Esophagus (tissue), 2 donors: ENCODE data around the gene NEURL2. TPM values are rescaled to one million over a fixed set of nuclear protein-coding genes. Genes with fewer than 3 reads are reported as not detected.

Experiments
- H3K27ac ChIP-seq, 2 donors: one replicate each; pipeline ENCODE4 v1.5.1; 2013; ENCODE audit warnings: low read depth in 2 of 2, mild to moderate bottlenecking in 2 of 2, inconsistent platforms in 1 of 2, low read length in 1 of 2, moderate library complexity in 1 of 2
- H3K27me3 ChIP-seq, 2 donors: one replicate each; pipeline ENCODE4 v1.6.1; 2013; ENCODE audit warnings: low read length in 2 of 2, control low read depth in 1 of 2, mild to moderate bottlenecking in 1 of 2; ENCODE audit not compliant: insufficient read depth in 2 of 2, control insufficient read depth in 1 of 2
- H3K36me3 ChIP-seq, 2 donors: one replicate each; pipeline ENCODE4 v1.6.1; 2013; ENCODE audit warnings: low read length in 1 of 2; ENCODE audit not compliant: control insufficient read depth in 2 of 2, insufficient read depth in 2 of 2
- H3K4me1 ChIP-seq, 2 donors: one replicate each; pipeline ENCODE4 v1.6.1; 2013; ENCODE audit warnings: low read length in 1 of 2; ENCODE audit not compliant: control insufficient read depth in 2 of 2, insufficient read depth in 2 of 2
- H3K4me3 ChIP-seq, 2 donors: one replicate each; pipeline ENCODE4 v1.5.1; 2013; ENCODE audit warnings: low read length in 2 of 2, mild to moderate bottlenecking in 2 of 2, low read depth in 1 of 2, moderate library complexity in 1 of 2
- H3K9me3 ChIP-seq, 2 donors: one replicate each; pipeline ENCODE4 v1.6.1; 2013; ENCODE audit warnings: mild to moderate bottlenecking in 2 of 2, low read depth in 1 of 2, low read length in 1 of 2, moderate library complexity in 1 of 2; ENCODE audit not compliant: control insufficient read depth in 2 of 2, insufficient read depth in 1 of 2
- WGBS, 2 donors: extraction: QIAGEN DNeasy Blood & Tissue Kit; methylation state at CpG; one replicate each; pipeline ENCODE4 v1.1.7; 2013; 5-methylcytosine and 5-hydroxymethylcytosine counted together
- polyA plus RNA-seq, 2 donors: library from polyadenylated mRNA; stranded (reverse); fragments of 200-250 nt; gene quantifications; one replicate each; pipeline ENCODE4 v1.2.3, GENCODE V29; 2013
- donor health status: healthy with polysubstance abuse.
- donor health status: Bipolar disorder and iron deficiency.

The NEURL2 gene
- polyA plus RNA-seq, 2 donors = 1.4 to 2.5 TPM

GRCh38 chr20:45890077-45890984 lies 677 bp downstream of the NEURL2 start:
- 2 to 4% methylated on average over 68 to 79 of the region's 79 CpGs for WGBS, 2 donors

GRCh38 chr20:45888681-45889080 lies 2.3 kb downstream of the NEURL2 start:
- H3K36me3 ChIP-seq = peaks cover 1 to 8% of the 10 kb centered on the region in 2 donors
- H3K27me3 ChIP-seq = no peaks in the 10 kb centered on the region
- H3K4me1 ChIP-seq = peaks cover 5 to 18% of the 10 kb centered on the region in 2 donors
- no peak overlapping the region for H3K4me3 ChIP-seq
- H3K9me3 ChIP-seq = no peaks in the 10 kb centered on the region
- H3K27ac ChIP-seq = no peak overlapping the region
- WGBS, 2 donors = 90 to 93% methylated on average over 3 of the region's 3 CpGs

More at GRCh38 chr20:45890077-45890984, 677 bp downstream of the NEURL2 start:
- Histone ChIP-seq H3K36me3 (peaks cover 7 to 15% of the 10 kb centered on the region in 2 donors), H3K4me3 (peak overlapping the region; percentile 80 to 86), H3K9me3 (no peaks in the 10 kb centered on the region), H3K27me3 (no peaks in the 10 kb centered on the region), H3K4me1 (peaks cover 7 to 18% of the 10 kb centered on the region in 2 donors), H3K27ac (peak overlapping the region; percentile 80 to 83)

DNA sequence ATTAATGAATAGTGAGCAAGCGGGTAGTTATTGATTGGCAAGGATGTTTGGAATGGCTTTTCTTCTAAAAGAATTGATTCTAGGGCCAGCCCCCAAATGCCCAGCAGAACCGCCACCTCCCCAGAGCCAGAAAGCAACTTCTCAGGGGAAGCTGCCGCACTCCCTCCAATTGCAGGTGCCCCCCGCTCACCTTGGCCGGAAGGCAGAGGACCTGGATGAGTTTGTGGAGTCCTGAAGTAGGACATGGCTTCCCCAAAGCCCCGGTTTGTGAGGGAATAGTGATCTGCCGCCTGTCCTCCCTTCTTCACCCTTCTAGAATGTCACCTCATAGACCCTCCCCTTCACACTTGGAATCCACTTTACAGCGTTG lies 3.7 kb downstream of the NEURL2 start, which contains the start of gene SPATA25:
Gene SPATA25 (minus strand): TSS at position 277 of the 370 bp plus-strand sequence. CDS start 32 bp downstream, at position 245.
- H3K36me3 ChIP-seq = peaks cover 11 to 16% of the 10 kb centered on the region in 2 donors
- H3K4me3 ChIP-seq = no peak within 1 kb of the TSS
- no peak within 1 kb of the TSS for H3K27ac ChIP-seq
- peaks cover 3 to 10% of the 10 kb centered on the region in 2 donors for H3K4me1 ChIP-seq
- H3K9me3 ChIP-seq = no peaks in the 10 kb centered on the region
- 90 to 96% methylated on average over 8 of the region's 8 CpGs for WGBS, 2 donors
- no peaks in the 10 kb centered on the region for H3K27me3 ChIP-seq

- WGBS, 2 donors = 90 to 92% methylated on average over 19 of the region's 19 CpGs
- Histone ChIP-seq H3K27me3 (no peaks in the 10 kb centered on the region), H3K27ac (no peak overlapping the region), H3K4me1 (peaks cover 0 to 4% of the 10 kb centered on the region in 2 donors), H3K4me3 (no peak overlapping the region), H3K9me3 (no peaks in the 10 kb centered on the region), H3K36me3 (peaks cover 11 to 16% of the 10 kb centered on the region in 2 donors)
Measured at GRCh38 chr20:45886590-45887345, 4.2 kb downstream of the NEURL2 start.

DNA sequence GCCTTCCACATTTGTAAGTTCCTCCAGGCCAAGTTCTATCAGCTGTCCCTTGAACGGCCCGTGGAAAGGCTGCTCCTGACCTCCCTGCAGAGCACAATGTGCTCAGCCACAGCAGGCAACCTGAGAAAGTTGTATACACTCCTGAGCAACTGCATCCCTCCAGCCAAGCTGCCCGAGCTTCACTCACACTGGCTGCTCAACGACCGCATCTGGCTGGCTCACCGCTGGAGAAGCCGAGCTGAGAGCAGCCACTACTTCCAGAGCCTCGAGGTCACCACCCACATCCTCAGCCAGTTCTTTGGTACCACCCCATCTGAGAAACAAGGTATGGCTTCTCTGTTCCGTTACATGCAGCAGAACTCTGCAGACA lies 7.9 kb downstream of the NEURL2 start:
- H3K36me3 ChIP-seq = peaks cover 11 to 17% of the 10 kb centered on the region in 2 donors
- 82 to 84% methylated on average over 9 of the region's 9 CpGs for WGBS, 2 donors
- no peaks in the 10 kb centered on the region for H3K4me1 ChIP-seq

GRCh38 chr20:45882469-45883099 lies 8.4 kb downstream of the NEURL2 start:
- Histone ChIP-seq H3K4me3 (no peak overlapping the region), H3K9me3 (no peaks in the 10 kb centered on the region), H3K36me3 (peaks cover 11 to 22% of the 10 kb centered on the region in 2 donors), H3K4me1 (no peaks in the 10 kb centered on the region), H3K27me3 (no peaks in the 10 kb centered on the region), H3K27ac (no peak overlapping the region)
- 83% methylated on average over 4 of the region's 4 CpGs for WGBS, 2 donors

More for the DNA sequence above, 7.9 kb downstream of the NEURL2 start:
- no peak overlapping the region for H3K4me3 ChIP-seq
- H3K9me3 ChIP-seq = no peaks in the 10 kb centered on the region
- no peaks in the 10 kb centered on the region for H3K27me3 ChIP-seq
- no peak overlapping the region for H3K27ac ChIP-seq

DNA sequence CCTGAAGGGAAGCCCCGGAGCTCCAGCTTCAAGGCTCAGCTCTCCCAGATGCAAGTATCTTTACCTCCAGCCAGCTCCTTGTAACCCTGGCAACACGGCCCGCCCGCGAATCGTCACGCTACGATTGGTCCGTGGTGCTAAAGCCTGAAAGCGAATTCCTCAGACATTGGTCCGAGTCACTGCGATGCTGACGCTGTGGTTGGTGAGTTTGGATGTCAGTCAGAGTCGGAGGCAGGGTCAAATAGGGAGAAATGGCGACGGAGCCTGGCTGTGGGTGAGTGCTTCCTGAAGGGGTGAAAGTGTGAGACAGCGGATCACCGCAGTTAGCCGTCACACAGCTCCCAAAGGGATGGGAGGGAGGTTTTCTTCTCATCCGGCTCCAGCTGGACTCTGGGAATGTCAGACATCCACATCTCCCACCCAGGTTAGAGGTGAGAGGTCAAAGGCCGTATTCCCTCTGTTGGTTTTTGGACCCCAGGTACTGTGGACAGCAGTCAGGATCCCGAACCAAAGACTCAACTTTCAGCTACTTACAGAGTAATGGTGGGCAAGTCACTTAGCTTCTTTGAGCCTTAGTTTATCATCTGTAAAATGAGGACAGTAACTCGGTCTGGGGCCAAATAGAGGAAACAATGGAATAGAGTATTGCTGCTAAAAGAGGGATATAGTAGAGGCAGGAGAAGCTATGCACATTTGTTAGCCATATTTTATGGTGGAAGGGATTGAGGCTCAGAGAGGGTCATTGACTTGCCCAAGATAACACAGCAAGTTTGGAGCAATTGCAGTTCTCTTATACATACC lies 9.8 kb downstream of the NEURL2 start, which contains the start of gene ZSWIM1:
Gene ZSWIM1 (plus strand): TSS at position 240 of the 801 bp plus-strand sequence. CDS start 1,366 bp downstream, outside the sequence.
- WGBS, 2 donors = 1% methylated on average over 23 of the region's 23 CpGs
- H3K4me1 ChIP-seq = no peaks in the 10 kb centered on the region
- H3K9me3 ChIP-seq = no peaks in the 10 kb centered on the region
- H3K4me3 ChIP-seq = peak within 1 kb of the TSS; percentile 60 to 86
- H3K27me3 ChIP-seq = no peaks in the 10 kb centered on the region
- H3K36me3 ChIP-seq = peaks cover 11 to 21% of the 10 kb centered on the region in 2 donors
- H3K27ac ChIP-seq = peak within 1 kb of the TSS; percentile 73 to 93

DNA sequence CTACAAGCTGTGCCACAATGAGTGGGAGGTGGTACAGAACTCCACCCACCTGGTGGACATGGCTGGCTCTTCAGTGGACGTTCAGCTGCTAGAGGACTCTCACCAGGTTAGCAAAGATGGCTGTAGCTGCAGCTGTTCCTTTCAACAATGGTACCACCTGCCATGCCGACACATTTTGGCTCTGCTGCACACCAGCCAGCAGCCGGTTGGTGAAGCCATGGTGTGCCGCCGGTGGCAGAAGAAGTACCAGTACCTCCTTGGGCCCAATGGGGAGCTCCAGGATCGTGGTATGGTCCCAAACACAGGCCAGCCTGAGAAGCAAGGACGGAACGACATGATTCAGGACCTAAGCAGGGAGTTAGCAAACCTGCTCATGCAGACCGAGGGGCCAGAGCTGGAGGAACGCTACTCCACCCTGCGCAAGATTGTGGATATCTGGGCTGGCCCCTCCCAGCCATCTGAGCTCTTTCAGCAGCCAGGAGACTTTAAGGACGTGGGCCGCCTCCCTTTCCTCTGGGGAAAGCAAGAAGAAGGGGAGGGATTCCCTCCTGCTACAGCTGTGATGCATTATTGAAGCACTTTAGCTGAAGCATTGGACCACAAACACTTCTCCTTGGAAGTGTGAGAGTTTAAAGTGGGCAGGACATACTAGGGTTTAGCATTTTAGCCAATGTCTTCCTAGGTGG lies 12.8 kb downstream of the NEURL2 start:
- Histone ChIP-seq H3K27me3 (no peaks in the 10 kb centered on the region), H3K27ac (no peak overlapping the region), H3K4me3 (no peak overlapping the region), H3K36me3 (peaks cover 6 to 15% of the 10 kb centered on the region in 2 donors), H3K9me3 (no peaks in the 10 kb centered on the region), H3K4me1 (no peaks in the 10 kb centered on the region)
- 87 to 89% methylated on average over 13 of the region's 13 CpGs for WGBS, 2 donors
